HepG2 (cell line): Measurements from ENCODE around the gene HSPB6. TPM values are rescaled to one million over a fixed set of nuclear protein-coding genes. Genes with fewer than 3 reads are reported as not detected.

Source experiments
- ATAC-seq: fragments of 200-7000 bp; cut with Tn5 transposase; 3 replicates; pipeline ENCODE4 v1.9.1; 2020; ENCODE audit warnings: mild to moderate bottlenecking, moderate library complexity
- BruUV-seq: library from RNA; stranded (reverse); fragments of 400-500 nt; replicated peaks from 2 replicates; lab custom pipeline; 2021; lab: Mats Ljungman, UMichigan
- CTCF ChIA-PET: fragments of 300-600 bp; formaldehyde crosslinking; extraction: SDS; loops from one replicate; lab custom pipeline; 2021; ENCODE audit warnings: low total read pairs, inconsistent platforms, low intra/inter-chr PET ratio; lab: Yijun Ruan, JAX
- POLR2A ChIA-PET: fragments of 350-600 bp; sonication (Branson Sonifier 250); formaldehyde crosslinking; loops from one replicate; lab custom pipeline; 2020; ENCODE audit warnings: antibody characterized with exemption, inconsistent platforms; lab: Yijun Ruan, JAX
- DNase-seq: peaks from one replicate; pipeline ENCODE4 v3.0.0-alpha.2; 2015; ENCODE audit warnings: low spot score
- FAIRE-seq: peaks from 3 replicates; lab custom pipeline; 2011; peaks lifted over from hg19 to GRCh38; lab: Jason Lieb, UNC
- H2AFZ ChIP-seq: one replicate; pipeline ENCODE4 v1.6.1; 2011; ENCODE audit warnings: low read length, inconsistent platforms
- H3K27ac ChIP-seq: fragments of 300-600 bp; 3 replicates; pipeline ENCODE4 v1.8.0; 2011; ENCODE audit warnings: mixed run types, mild to moderate bottlenecking, mixed read lengths, low read length, inconsistent platforms; ENCODE audit not compliant: insufficient read depth; ENCODE audit errors: extremely low read length
- H3K27me3 ChIP-seq, 2 experiments: fragments of 200-600 bp in 1 of 2; 2 replicates in 1 of 2; 3 replicates in 1 of 2; pipeline versions ENCODE4 v1.6.0 to v1.8.0; 2011; ENCODE audit warnings: low read length in 2 of 2, mild to moderate bottlenecking in 2 of 2, moderate library complexity in 2 of 2, inconsistent platforms in 1 of 2; ENCODE audit not compliant: insufficient read depth in 2 of 2, control insufficient read depth in 1 of 2
- H3K36me3 ChIP-seq, 2 experiments: fragments of 200-600 bp in 1 of 2; replicated peaks in 1 of 2; 2 replicates in 1 of 2; 3 replicates in 1 of 2; pipeline versions ENCODE4 v1.5.1 to v1.8.0; 2011; ENCODE audit warnings: low read length in 2 of 2, inconsistent platforms in 1 of 2; ENCODE audit not compliant: insufficient read depth in 2 of 2, control insufficient read depth in 1 of 2
- H3K4me1 ChIP-seq: 2 replicates; pipeline ENCODE4 v1.5.1; 2012; ENCODE audit warnings: low read length, inconsistent platforms; ENCODE audit not compliant: insufficient read depth
- H3K4me2 ChIP-seq: 2 replicates; pipeline ENCODE4 v1.6.0; 2011; ENCODE audit warnings: low read depth, low read length, inconsistent platforms
- H3K4me3 ChIP-seq, 3 experiments: fragments of 200-600 bp in 1 of 3; sonication (generic), shearing (Covaris generic) in 1 of 3; replicated peaks in 1 of 3; 2 replicates each; pipeline ENCODE4 v1.5.1; 2011 to 2016; ENCODE audit warnings: low read length in 3 of 3, inconsistent platforms in 2 of 3, low read depth in 2 of 3, mild to moderate bottlenecking in 2 of 3, control low read depth in 1 of 3, mixed read lengths in 1 of 3; ENCODE audit not compliant: insufficient read depth in 1 of 3
- H3K79me2 ChIP-seq: one replicate; pipeline ENCODE4 v1.6.1; 2011; ENCODE audit warnings: low read length, inconsistent platforms; ENCODE audit not compliant: insufficient read depth
- H3K9ac ChIP-seq: 2 replicates; pipeline ENCODE4 v1.6.0; 2011; ENCODE audit warnings: mild to moderate bottlenecking, low read depth, low read length, inconsistent platforms; ENCODE audit not compliant: insufficient read depth
- H3K9me3 ChIP-seq: 2 replicates; pipeline ENCODE4 v1.5.1; 2012; ENCODE audit warnings: mild to moderate bottlenecking, low read length
- H4K20me1 ChIP-seq: 2 replicates; pipeline ENCODE4 v1.6.0; 2011; ENCODE audit warnings: inconsistent platforms, mild to moderate bottlenecking, low read length, moderate library complexity; ENCODE audit not compliant: insufficient read depth
- CC2D1A ChIP-seq: sonication (generic); formaldehyde crosslinking; IDR thresholded peaks from 2 replicates; pipeline ENCODE4 v1.8.1; 2023; ENCODE audit warnings: mild to moderate bottlenecking, missing genetic modification reagents
- E2F5 ChIP-seq: sonication (generic); formaldehyde crosslinking; conservative IDR thresholded peaks from 2 replicates; pipeline ENCODE4 v1.4.0; 2020; ENCODE audit warnings: missing genetic modification reagents
- HDAC6 ChIP-seq: fragments of 200-600 bp; sonication (generic); IDR thresholded peaks from 2 replicates; pipeline ENCODE4 v1.7.0; 2017; ENCODE audit warnings: mild to moderate bottlenecking, antibody characterized with exemption, low read length, low read depth
- MIER3 ChIP-seq: IDR thresholded peaks from 2 replicates; pipeline ENCODE4 v1.6.1; 2016; ENCODE audit warnings: missing compliant biosample characterization, borderline replicate concordance
- ZBTB34 ChIP-seq: sonication (generic); formaldehyde crosslinking; IDR thresholded peaks from 2 replicates; pipeline ENCODE4 v1.8.0; 2022; ENCODE audit warnings: mild to moderate bottlenecking, missing genetic modification reagents
- ZNF772 ChIP-seq: sonication (generic); formaldehyde crosslinking; IDR thresholded peaks from 2 replicates; pipeline ENCODE4 v1.5.0; 2020; ENCODE audit warnings: mild to moderate bottlenecking, missing genetic modification reagents
- WGBS: methylation state at CpG from one replicate; pipeline ENCODE4 v1.1.6; 2017; ENCODE audit warnings: low lambda C conversion rate; 5-methylcytosine and 5-hydroxymethylcytosine counted together
- in situ Hi-C: cut with HindIII; loops from 2 replicates; pipeline ENCODE4 v1.10.0; 2017; ENCODE audit warnings: low pct_unique_long_range_greater_than_20kb; ENCODE audit not compliant: extremely low pct_ligation_motif_present
- intact Hi-C: fragments of 100-400 bp; cut with micrococcal nuclease; formaldehyde crosslinking; loops from one replicate; pipeline ENCODE4 v1.10.0; 2022; ENCODE audit not compliant: unreplicated experiment
- polyA plus RNA-seq, 8 experiments: library from polyadenylated mRNA; depleted of rRNA in 3 of 8; stranded (reverse) in 7 of 8; unstranded in 1 of 8; fragments of >200 nt; fragmentation: Illumina TruSeq in 4 of 8; extraction: Trizol in 4 of 8; gene quantifications; 2 replicates each; pipeline versions ENCODE4 v1.2.1 to v1.2.3, GENCODE V29; 2011 to 2016; ENCODE audit warnings: low read depth in 4 of 8, missing spikeins in 1 of 8, mixed read lengths in 1 of 8; ENCODE audit not compliant: insufficient read depth in 1 of 8
- total RNA-seq, 5 experiments: library from RNA; depleted of rRNA; stranded (reverse); fragments of >200 nt; fragmentation: Illumina TruSeq; extraction: Trizol; gene quantifications; 2 replicates each; pipeline ENCODE4 v1.2.3, GENCODE V29; 2016; ENCODE audit warnings: low read depth in 1 of 5
- TF ChIP-seq, protein P1 (sequence below): IDR thresholded peaks from 2 replicates; pipeline ENCODE4 v1.6.1; 2016; ENCODE audit warnings: low read depth
- TF ChIP-seq, protein P2 (sequence below): sonication (generic); formaldehyde crosslinking; IDR thresholded peaks from 2 replicates; pipeline ENCODE4 v1.5.0; 2020; ENCODE audit warnings: missing genetic modification reagents

HSPB6 gene
- total and polyA plus RNA-seq, 2 of the 13 experiments (the other 11 are each of a cell fraction or from before 2014, with no cell fraction given) = 0.18 TPM; not detected in 1

DNA sequence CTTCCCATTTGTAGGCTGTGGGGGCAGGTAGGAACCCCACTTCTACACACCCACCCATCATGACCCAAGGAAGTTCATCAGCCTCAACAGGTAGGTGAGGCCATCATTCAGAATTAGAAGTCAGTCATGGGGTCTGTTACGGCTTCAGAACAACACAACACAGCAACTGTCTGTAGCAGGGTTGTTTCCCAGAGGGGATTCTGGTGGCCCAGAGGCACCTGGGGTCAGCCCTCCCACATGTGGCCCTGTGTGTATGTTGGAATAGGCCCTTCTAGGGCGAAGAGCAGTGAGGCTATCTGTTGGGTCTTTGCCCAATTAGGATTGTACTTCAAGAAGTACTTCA, 18.0 kb downstream of the HSPB6 start:
- 100% methylated on average over 1 of the region's 2 CpGs for WGBS
- Histone ChIP-seq H3K27ac (no peak overlapping the region), H3K79me2 (no peaks in the 10 kb centered on the region), H3K4me3 (no peak overlapping the region), H3K4me2 (no peak overlapping the region), H3K36me3 (peaks cover 20 to 49% of the 10 kb centered on the region in 2 experiments; a peak in 4 of 5 replicates), H4K20me1 (no peaks in the 10 kb centered on the region), H3K9ac (no peak overlapping the region), H3K27me3 (no peaks in the 10 kb centered on the region), H3K9me3 (no peaks in the 10 kb centered on the region), H2AFZ (no peak overlapping the region), H3K4me1 (peaks cover 21% of the 10 kb centered on the region)
- DNase-seq = no peak
- POLR2A ChIA-PET = interaction anchor here (2.2 to 4.6 kb wide), 2 partner anchors 9 to 19 kb away, joined by 10 to 69 read pairs; partner anchors contain the start of gene LIN37
- FAIRE-seq = no peak
- intact Hi-C loops (no loop called here), in situ Hi-C loops (no loop called here)
- BruUV-seq = no TSS peak
- CTCF ChIA-PET = no interaction called here
- no peak for ATAC-seq
- TF ChIP-seq ZNF772 = no peak
- no peak for TF ChIP-seq ZBTB34 (CRISPR knock-in tag)
- no peak for TF ChIP-seq CC2D1A (CRISPR knock-in tag)
- no peak for TF ChIP-seq MIER3 (CRISPR knock-in tag)
- no peak for TF ChIP-seq HDAC6
- TF ChIP-seq, protein P1, sequence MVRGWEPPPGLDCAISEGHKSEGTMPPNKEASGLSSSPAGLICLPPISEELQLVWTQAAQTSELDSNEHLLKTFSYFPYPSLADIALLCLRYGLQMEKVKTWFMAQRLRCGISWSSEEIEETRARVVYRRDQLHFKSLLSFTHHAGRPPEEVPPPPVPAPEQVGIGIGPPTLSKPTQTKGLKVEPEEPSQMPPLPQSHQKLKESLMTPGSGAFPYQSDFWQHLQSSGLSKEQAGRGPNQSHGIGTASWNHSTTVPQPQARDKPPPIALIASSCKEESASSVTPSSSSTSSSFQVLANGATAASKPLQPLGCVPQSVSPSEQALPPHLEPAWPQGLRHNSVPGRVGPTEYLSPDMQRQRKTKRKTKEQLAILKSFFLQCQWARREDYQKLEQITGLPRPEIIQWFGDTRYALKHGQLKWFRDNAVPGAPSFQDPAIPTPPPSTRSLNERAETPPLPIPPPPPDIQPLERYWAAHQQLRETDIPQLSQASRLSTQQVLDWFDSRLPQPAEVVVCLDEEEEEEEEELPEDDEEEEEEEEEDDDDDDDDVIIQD = no peak
- TF ChIP-seq, protein P2, sequence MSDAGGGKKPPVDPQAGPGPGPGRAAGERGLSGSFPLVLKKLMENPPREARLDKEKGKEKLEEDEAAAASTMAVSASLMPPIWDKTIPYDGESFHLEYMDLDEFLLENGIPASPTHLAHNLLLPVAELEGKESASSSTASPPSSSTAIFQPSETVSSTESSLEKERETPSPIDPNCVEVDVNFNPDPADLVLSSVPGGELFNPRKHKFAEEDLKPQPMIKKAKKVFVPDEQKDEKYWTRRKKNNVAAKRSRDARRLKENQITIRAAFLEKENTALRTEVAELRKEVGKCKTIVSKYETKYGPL (CRISPR knock-in tag) = no peak
- no peak for TF ChIP-seq E2F5 (CRISPR knock-in tag)
